Dermis blood vessel endothelial cell (primary cell): ENCODE measurements around the gene DCAF7. TPM values are rescaled to one million over a fixed set of nuclear protein-coding genes. Genes with fewer than 3 reads are reported as not detected.

Experiments
- DNase-seq: peaks from one replicate; pipeline ENCODE4 v3.0.0; 2010
- total RNA-seq: library from RNA; depleted of rRNA; stranded (reverse); fragments of >200 nt; gene quantifications from 2 replicates; pipeline ENCODE4 v1.2.3, GENCODE V29; 2014

DCAF7 gene
- total RNA-seq, 1 donor from 2014 or later = 27.9 TPM

DNA sequence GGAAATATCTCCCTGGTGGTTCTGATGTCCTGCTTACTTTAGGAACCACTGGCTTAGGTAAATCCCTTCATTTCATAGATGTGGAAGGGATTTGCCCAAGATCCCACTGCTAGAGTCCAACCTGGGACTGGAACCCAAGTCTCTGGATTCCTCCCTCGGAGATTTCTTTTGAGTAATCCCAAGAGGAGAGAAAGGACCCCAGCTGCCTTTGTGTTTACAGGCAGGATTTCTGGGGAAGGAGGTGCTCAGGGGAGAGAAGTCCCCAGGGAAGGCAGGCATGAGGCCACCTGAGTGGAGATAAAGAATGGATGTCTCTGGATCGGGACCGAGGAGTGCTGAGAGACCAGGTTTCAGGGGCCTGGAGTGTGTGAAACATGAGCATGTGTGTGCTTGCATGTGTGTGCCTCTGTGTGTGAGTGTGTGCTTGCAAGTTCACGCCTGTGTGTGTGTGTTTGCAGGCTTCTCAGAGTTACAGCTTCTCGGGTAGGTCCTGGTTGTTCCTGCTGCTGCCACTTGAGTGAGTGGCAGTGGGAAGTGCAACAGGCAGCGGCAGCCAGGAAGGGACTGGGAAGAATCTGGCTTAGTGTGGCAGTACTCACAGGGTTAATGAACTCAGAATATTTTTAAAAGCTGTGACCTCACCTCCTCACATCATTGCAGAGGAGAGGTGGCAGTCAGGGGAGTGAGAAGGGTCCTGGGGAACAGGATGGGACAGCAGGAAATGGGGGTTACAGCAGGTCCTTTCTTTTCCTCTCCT is 24.9 kb upstream of the DCAF7 start:
- no peak for DNase-seq

DNA sequence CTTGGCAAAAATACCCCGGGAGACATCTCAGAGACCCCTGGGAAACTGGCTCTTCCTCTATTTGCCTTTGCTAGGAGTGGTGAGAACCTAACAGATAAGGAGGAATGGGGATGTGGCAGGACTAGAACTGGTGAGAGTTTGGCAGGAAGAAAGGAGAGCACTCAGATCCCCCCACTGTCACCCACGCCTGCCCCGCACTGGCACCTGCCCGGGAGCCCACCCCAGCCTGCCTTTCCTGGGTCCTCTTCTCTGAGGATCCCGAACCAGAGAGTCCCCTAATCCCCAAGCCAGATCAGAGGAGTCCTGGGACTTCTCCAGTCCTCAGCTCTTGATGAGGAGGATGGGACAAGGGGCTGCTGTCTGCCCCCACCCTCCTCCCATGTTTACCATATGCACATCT is 23.4 kb upstream of the DCAF7 start:
- DNase-seq = no peak

DNA sequence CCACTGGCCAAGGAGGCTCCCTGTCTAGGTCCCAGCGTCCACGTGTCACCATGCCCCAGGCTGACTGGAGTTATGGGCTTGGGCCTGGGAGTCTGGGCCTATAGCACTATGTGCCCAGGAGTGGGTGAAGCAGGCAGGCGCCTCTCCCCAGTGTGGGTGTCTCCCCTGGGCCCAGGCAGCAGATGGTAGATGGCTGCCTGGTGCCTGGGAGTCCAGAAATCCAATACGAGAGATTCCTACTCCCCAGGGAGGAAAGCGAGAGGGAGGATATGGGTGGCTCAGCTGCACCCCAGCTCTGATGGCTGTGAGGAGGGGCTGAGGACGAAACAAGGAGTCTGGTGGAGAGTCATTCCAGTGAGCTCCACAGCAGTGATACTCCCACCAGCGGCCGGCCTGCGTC is 22.1 kb upstream of the DCAF7 start:
- no peak for DNase-seq

DNA sequence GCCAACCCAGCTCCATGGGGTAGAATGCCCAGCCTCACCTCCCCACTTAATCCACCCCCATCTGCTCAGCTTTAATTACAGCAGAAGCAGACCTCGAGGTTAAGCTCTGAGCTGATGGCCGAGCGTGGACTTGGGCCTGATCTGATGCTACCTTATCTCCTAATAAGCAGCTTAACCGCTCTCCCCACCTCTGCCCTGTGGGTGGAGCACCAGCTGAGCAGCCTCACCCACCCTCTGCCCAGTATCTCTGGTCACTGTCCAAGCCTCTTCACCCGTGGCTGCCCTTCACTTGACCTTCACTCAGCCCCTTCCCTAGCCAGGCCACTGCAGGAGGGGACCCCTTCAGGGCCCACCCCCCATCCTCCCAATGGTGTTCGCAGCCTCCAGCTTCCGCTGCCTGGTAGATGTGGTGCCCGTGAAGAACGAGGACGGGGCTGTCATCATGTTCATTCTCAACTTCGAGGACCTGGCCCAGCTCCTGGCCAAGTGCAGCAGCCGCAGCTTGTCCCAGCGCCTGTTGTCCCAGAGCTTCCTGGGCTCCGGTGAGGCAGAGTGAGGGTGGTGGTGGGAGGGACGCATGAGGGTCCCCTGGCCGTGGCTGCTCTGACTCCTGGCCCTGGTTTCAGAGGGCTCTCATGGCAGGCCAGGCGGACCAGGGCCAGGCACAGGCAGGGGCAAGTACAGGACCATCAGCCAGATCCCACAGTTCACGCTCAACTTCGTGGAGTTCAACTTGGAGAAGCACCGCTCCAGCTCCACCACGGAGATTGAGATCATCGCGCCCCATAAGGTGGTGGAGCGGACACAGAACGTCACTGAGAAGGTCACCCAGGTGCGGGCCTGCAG is 20.3 kb upstream of the DCAF7 start:
- DNase-seq = no peak

DNA sequence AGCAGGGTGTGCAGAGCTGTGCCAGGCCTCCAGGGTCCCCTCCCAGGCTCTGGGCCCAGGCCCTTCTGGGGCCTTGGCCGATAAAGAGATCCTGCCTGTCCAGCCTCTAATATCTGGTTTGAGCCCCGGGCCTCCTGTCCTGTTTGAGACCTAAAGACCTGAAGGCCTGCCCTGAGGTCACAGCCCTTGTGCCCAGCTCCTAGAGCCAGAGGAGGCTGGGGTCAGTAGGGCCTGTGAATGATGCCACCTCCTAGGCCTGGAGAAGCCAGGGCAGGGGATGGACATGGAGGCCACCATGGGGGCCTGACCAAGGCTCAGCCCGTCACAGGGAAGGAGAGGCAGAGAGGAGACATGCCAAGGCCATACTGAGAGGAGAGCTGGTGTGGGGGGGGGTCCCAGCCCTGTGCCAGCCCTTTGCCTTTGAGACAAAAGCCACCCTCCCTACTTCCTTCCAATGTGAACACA is 19.7 kb upstream of the DCAF7 start:
- no peak for DNase-seq

DNA sequence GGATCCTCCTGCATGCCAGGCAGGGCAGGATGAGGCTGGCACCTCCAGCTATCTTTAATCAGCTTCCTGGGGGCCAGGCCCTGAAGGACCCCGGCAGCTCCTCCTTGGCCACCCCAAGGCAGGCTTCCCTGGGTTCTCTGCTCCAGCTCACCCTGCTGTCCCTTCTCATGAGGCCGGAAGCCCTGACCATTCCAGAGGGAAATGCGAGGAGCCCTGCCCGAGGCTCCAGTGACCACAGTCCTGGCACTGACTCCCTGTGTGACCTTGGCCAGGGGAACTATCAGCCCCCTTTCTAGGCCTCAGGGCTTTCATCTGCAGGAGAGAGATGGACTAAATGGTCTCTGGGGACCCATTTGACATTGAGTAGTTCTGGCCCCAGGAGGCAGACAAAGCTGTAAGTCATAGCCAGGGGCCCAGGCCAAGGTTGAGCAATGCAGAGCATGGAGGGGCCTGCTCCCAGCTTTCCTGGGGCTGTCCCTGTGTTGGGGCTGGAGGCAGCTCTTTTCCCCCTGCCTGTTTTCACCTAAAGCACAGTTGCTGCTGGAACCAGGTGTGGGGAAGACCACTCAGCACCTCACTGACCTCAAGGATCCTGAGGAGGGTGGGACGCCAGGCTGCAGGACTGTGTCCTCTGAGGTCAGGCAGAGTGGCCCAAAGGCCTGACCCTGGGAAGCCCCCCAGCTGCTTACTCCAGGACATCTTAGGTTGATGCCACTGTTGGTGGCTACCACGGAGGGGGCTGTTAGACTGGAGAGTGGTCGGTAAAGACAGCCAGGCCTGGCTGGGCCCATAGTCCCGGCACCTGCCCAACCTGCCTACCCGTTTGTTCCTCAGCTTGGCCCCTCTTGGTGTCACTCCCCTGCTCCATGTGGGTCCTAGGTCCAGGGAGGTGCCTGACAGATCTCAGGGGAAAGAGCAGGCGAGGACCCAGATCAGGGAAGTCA is 19.0 kb upstream of the DCAF7 start:
- DNase-seq = no peak

DNA sequence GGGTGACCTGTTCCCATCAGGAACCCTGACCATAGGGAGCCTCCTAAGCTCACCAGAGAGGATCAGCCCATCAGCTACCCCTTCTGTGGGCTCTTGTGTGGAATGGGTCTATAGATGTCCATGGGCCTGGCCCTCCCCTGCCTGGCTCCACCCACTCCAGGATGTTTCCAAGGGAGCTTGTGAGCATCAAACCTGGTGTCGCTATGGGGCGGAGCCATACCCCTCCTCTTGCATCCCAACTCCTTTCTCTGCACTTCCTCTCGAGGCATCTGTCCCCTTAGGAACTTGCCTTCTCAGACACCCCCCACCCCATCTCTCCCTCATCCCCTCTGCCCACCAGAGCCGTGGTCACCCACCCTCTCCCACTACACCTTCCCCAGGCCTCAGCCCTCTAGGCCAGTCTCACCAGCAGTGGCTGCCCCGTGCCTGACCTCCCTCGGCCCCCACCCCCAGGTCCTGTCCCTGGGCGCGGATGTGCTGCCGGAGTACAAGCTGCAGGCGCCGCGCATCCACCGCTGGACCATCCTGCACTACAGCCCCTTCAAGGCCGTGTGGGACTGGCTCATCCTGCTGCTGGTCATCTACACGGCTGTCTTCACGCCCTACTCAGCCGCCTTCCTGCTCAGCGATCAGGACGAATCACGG is 16.7 kb upstream of the DCAF7 start:
- DNase-seq = no peak

DNA sequence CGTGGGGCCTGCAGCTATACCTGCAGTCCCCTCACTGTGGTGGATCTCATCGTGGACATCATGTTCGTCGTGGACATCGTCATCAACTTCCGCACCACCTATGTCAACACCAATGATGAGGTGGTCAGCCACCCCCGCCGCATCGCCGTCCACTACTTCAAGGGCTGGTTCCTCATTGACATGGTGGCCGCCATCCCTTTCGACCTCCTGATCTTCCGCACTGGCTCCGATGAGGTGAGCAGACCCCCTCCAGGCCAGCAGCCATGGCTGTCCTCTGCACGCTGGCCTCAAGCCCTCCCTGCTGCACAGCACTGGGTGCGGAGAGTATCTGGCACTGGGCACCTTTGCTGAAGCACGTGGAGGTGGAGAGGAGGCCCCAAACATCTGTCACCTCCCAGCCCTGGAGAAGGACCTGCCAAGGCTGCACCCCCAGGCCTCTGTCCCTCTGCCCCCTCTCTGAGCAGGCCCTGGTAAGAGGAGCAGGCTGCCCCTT is 16.2 kb upstream of the DCAF7 start:
- no peak for DNase-seq

DNA sequence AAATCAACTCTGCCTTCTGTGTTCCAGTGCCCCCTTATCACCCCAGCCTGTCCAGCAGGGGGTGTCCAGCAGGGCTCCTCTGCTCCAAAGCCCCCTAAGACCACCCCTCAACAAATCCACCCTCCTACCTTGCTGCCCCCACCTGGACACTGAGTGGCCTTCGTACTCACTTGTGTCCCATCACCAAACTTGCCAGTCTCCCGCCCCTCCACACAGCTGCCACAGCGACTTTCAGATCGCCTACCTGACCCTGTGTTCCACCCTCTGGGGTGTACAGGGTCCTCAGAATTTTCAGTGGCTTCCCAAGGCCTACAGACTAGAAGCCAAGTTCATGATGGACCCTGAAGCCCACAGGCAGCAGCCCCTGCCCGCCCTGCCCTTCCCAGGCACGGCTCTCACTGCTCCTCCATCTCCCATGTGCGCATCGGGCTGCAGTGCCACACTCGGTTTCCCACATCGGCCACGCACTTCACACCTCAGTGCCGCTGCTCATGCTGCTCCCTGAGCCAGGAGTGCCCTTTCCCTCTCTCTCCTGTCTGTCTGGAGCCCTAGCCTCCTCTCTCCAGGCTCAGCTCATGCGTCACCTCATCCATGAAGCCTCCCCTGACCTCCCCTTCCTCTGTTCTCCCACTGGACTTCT is 15.3 kb upstream of the DCAF7 start:
- no peak for DNase-seq

DNA sequence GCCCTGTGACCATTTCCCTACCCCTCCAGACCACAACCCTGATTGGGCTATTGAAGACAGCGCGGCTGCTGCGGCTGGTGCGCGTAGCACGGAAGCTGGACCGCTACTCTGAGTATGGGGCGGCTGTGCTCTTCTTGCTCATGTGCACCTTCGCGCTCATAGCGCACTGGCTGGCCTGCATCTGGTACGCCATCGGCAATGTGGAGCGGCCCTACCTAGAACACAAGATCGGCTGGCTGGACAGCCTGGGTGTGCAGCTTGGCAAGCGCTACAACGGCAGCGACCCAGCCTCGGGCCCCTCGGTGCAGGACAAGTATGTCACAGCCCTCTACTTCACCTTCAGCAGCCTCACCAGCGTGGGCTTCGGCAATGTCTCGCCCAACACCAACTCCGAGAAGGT is 14.6 kb upstream of the DCAF7 start:
- no peak for DNase-seq

DNA sequence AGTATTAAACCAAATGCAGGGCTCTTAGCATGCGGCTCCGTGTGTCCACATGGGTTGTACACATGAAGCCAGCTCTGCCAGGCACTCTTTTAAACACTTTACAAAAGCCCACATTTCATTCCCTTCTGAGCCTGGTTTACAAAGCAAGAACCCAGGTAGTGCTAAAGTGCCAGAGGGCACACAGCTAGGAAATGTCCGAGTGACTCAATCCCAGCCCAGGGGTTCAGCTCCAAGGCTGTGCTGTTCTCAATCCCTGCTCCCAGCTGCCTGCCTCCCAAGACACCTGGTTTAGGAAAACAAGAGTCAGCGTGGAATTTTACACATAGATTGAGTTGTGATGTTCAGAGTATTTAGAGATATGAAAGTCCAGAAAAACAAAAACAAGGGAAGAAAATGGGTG is 13.3 kb upstream of the DCAF7 start:
- no peak for DNase-seq

DNA sequence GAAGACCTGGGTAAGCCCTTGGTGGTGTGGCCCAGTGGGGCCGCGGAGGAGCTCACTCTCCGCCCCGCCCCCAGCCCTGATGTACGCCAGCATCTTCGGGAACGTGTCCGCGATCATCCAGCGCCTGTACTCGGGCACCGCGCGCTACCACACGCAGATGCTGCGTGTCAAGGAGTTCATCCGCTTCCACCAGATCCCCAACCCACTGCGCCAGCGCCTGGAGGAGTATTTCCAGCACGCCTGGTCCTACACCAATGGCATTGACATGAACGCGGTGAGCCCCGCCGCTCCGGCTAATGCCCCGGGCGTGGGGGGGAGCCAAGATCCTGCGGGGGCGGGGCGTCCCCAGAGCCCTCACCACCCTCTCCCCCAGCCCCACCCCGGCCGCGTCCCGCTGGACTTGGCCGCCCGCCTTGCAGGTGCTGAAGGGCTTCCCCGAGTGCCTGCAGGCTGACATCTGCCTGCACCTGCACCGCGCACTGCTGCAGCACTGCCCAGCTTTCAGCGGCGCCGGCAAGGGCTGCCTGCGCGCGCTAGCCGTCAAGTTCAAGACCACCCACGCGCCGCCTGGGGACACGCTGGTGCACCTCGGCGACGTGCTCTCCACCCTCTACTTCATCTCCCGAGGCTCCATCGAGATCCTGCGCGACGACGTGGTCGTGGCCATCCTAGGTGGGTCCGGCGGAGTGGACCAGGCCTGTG is 12.1 kb upstream of the DCAF7 start:
- DNase-seq = no peak

DNA sequence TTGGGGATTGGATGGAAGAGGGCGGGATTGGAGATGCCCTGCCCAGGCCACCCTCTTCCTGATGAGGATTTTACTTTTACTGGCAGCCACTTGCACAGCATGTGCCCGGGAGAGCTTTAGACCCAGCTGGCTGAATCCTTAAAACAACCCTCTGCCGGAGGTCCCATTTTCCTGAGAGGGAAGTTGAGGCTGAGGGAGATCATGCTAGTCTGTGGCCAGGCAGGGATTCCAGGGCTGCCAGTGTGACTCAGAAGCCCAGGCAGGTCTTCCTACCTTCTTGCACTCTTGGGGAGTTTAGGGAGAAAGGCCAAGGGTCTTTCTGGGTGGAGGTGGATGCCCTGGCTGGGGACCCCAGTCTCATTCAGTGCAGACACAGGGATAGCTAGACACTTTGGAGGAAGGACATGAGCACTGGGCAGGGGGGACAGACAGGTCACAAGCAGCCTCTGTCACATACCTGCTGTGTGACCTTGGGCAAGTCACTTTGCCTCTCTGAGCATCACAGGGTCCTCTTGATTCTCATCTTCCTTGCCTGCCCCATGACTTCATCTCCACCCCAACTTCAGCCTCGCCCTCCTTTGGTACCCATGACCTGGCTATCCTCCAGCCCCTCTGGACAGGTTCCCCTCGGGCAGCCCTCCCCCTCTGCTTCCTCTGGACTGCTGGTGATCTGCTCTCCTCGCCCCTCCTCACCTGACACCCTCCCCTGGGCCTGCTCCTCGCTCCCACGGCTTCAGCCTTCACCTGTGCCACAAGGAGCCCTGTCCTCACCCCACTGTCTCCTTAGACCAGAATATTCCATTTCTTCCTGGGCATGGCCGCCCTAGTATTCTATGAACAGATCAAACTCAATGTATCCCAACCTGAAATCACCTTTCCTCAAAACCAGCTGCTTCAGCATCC is 11.3 kb upstream of the DCAF7 start:
- DNase-seq = no peak

DNA sequence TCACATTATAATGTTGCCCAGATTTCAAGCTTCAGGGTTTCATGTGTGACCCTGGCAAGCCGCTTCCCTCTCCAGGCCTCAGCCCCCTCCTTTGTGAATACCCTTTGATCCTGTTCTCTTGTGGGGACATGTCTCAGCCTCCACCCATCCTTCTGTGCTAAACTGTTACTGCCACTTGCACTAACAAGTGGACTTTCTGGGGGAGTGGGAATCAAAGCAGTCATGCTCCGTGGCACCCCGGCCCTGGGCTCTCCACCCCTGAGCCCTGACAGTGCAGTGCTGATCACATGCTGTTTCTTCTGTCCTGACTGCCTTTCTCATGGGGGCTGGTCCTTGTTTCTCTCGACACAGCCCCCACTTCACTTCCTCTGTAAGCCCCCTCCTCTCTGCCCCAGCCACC is 9.7 kb upstream of the DCAF7 start:
- no peak for DNase-seq

DNA sequence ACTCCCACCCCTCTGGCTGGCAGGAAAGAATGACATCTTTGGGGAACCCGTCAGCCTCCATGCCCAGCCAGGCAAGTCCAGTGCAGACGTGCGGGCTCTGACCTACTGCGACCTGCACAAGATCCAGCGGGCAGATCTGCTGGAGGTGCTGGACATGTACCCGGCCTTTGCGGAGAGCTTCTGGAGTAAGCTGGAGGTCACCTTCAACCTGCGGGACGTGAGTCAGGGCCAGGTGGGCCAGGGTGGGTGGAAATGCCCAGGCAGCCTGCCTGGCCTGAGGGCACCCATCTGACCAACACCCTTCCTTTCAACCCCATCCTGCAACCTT is 8.1 kb upstream of the DCAF7 start:
- DNase-seq = no peak

DNA sequence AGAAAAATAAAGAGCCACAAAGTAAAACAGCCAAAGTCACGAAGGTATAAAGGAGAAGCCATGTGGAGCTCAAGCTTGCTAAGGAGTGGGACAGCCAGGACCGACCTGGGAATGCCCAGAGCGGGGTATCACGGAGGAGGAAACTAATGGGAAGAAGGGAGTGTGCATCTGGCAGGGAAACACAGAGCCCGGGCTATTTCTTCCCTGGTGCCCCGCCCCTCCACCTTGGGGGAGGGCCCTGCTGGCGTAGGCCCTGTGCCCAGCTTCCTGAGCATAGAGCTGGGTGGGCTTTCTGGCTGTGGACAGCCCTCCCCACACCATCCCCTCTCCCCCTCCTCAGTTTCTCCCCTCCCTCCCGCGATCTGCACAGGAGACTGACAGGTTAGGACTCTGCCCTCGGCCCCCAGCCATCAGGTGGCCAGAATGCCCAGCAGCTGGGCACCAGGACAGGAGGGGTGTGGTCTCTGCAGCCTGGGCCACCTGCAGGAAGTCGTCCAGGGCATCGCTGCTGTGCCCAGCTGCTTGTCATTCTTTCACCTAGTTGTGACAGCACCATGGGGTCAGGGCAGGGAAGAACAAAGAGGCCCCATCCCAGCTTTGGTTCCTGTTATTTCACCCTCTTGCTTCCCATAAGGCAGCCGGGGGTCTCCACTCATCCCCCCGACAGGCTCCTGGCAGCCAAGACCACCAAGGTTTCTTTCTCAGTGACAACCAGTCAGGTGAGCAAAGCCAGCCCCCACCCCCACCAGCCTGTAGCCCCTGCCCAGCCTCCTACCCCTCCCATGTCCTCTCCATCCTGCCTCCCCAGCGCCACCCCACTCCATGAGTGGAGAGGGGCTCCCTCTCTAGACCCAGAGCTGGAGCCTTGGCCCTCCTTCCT is 7.1 kb upstream of the DCAF7 start:
- DNase-seq = no peak

DNA sequence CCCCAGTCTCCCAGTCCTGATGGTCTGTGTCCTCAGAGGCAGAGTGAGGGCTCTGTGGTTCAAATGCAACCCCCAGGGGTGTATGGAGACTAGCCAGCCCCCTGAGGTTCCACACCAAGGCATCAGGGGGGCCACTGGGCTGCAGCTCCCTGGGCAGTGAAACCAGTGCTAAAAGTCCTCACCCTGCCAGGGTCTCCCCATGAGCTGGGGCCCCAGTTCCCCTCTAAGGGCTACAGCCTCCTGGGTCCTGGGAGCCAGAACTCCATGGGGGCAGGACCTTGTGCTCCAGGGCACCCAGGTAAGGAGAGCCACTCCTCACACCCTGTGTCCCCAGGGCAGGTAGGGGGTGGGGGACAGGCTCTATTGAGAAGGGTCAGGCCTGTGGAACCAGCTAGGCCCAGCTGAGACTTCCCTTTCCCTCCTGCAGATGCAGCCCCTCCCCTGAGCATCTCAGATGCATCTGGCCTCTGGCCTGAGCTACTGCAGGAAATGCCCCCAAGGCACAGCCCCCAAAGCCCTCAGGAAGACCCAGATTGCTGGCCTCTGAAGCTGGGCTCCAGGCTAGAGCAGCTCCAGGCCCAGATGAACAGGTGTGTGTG is 6.4 kb upstream of the DCAF7 start:
- DNase-seq = no peak

DNA sequence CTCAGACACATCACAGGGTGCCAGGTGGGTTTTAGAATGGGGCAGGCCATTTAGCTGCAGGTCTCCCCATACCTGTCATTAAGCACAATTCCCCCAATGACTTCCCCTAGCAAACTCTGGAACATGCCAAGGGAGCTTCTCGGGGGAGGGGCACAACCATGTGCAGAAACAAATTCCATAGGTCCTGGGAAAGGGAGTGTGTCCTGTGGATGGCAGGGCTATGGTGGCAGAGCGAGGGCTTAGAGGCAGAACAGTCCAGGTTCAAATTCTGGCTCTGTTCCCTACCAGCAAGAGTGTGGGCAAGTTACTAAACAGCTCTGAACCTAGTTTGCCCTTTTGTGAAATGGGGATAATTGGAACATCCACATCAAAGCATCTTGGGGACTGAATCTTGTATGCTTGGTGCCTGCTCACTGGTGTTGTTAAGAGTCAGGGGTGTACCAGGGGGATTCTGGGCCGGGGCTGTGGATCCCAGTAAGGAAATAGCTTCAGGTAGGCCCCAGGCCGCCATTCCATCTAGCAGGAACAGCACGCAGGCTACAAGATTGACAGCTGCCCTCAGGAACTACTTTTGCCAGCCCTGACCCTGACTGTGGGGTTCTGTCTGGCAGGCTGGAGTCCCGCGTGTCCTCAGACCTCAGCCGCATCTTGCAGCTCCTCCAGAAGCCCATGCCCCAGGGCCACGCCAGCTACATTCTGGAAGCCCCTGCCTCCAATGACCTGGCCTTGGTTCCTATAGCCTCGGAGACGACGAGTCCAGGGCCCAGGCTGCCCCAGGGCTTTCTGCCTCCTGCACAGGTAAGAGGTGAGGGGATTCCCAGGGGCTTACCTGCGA is 5.6 kb upstream of the DCAF7 start:
- no peak for DNase-seq
